Osteocyte (in vitro differentiated cells): ENCODE measurements around the gene SLC16A5. TPM values are rescaled to one million over a fixed set of nuclear protein-coding genes. Genes with fewer than 3 reads are reported as not detected.
A peak's percentile ranks its signal among the peaks of the same experiment; 100 is the strongest.

Source experiments
- DNase-seq: peaks from one replicate; pipeline ENCODE4 v3.0.0; 2021; ENCODE audit warnings: mixed read lengths; ENCODE audit not compliant: unreplicated experiment; ENCODE audit errors: extremely low spot score
- H3K27ac Mint-ChIP-seq: one replicate; pipeline ENCODE4 v1.8.0; 2021; ENCODE audit warnings: mild to moderate bottlenecking, mixed read lengths; ENCODE audit not compliant: unreplicated experiment
- H3K27me3 Mint-ChIP-seq: one replicate; pipeline ENCODE4 v1.8.0; 2021; ENCODE audit warnings: mixed read lengths; ENCODE audit not compliant: unreplicated experiment
- H3K36me3 Mint-ChIP-seq: one replicate; pipeline ENCODE4 v1.8.0; 2021; ENCODE audit warnings: mixed read lengths; ENCODE audit not compliant: unreplicated experiment
- H3K4me1 Mint-ChIP-seq: one replicate; pipeline ENCODE4 v1.8.0; 2021; ENCODE audit warnings: mixed read lengths; ENCODE audit not compliant: unreplicated experiment
- H3K4me3 Mint-ChIP-seq: one replicate; pipeline ENCODE4 v1.8.0; 2021; ENCODE audit warnings: mild to moderate bottlenecking, moderate library complexity, mixed read lengths; ENCODE audit not compliant: unreplicated experiment
- H3K9me3 Mint-ChIP-seq: one replicate; pipeline ENCODE4 v1.8.0; 2021; ENCODE audit warnings: mixed read lengths; ENCODE audit not compliant: unreplicated experiment
- CTCF ChIP-seq: fragments of 200-600 bp; sonication (generic); IDR thresholded peaks from 2 replicates; pipeline ENCODE4 v1.5.0; 2021; ENCODE audit warnings: antibody characterized with exemption, mild to moderate bottlenecking, moderate library complexity
- total RNA-seq: library from RNA; stranded (reverse); gene quantifications from 2 replicates; pipeline ENCODE4 v1.2.1, GENCODE V29; 2021

The SLC16A5 gene
- total RNA-seq, 1 donor from 2014 or later: 7.0 TPM

- Mint-ChIP-seq H3K27ac (peak overlapping the region; percentile 91), H3K27me3 (no peaks in the 10 kb centered on the region), H3K36me3 (no peaks in the 10 kb centered on the region), H3K4me1 (peaks cover 79% of the 10 kb centered on the region), H3K9me3 (no peaks in the 10 kb centered on the region), H3K4me3 (no peak overlapping the region)
- DNase-seq: no peak
- TF ChIP-seq CTCF: no peak
Measured at GRCh38 chr17:75084039-75084660, 3.6 kb upstream of the SLC16A5 start.

GRCh38 chr17:75086496-75087181, 1.1 kb upstream of the SLC16A5 start:
- H3K36me3 Mint-ChIP-seq: no peaks in the 10 kb centered on the region
- peak overlapping the region; percentile 20 for H3K4me3 Mint-ChIP-seq
- H3K9me3 Mint-ChIP-seq: no peaks in the 10 kb centered on the region
- peaks cover 79% of the 10 kb centered on the region for H3K4me1 Mint-ChIP-seq
- H3K27me3 Mint-ChIP-seq: no peaks in the 10 kb centered on the region
- no peak for DNase-seq
- no peak for TF ChIP-seq CTCF
- peak overlapping the region; percentile 65 for H3K27ac Mint-ChIP-seq

GRCh38 chr17:75087182-75087557, 584 bp upstream of the SLC16A5 start:
- Mint-ChIP-seq H3K4me1 (peaks cover 79% of the 10 kb centered on the region), H3K27me3 (no peaks in the 10 kb centered on the region), H3K4me3 (peak overlapping the region; percentile 62), H3K36me3 (no peaks in the 10 kb centered on the region), H3K9me3 (no peaks in the 10 kb centered on the region), H3K27ac (peak overlapping the region; percentile 65)
- TF ChIP-seq CTCF: no peak
- DNase-seq: no peak

GRCh38 chr17:75088465-75089417, 987 bp downstream of the SLC16A5 start:
- Mint-ChIP-seq H3K36me3 (no peaks in the 10 kb centered on the region), H3K27me3 (no peaks in the 10 kb centered on the region), H3K4me1 (peaks cover 76% of the 10 kb centered on the region), H3K27ac (peak overlapping the region; percentile 62), H3K4me3 (peak overlapping the region; percentile 72), H3K9me3 (no peaks in the 10 kb centered on the region)
- no peak for TF ChIP-seq CTCF
- DNase-seq: no peak
